ENCODE measurements around the gene EIF3A. TPM values are rescaled to one million over a fixed set of nuclear protein-coding genes. Genes with fewer than 3 reads are reported as not detected.

Gene EIF3A
- total RNA-seq, 2 donors from 2014 or later = 77.1 to 88.0 TPM

DNA sequence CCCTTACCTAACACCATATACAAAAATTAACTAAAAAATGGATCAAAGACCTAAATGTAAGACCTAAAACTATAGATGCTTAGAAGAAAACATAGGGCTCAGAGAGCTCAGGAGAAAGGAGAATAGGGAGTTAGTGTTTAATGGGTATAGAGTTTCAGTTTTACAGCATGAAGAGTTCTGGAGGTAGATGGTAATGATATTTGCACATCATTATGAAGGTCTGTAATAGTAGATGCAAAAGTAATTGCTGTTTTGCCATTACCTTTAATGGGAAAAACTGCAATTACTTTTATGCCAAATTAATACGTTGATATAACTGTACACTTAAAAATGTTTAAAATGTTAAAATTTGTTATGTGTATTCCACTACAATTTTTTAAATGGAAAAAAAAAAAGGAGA is 90.3 kb downstream of the EIF3A start:
- no peaks in the 10 kb centered on the region for H3K4me1 ChIP-seq (replicated peaks)
- H3K36me3 ChIP-seq = no peaks in the 10 kb centered on the region
- H3K27ac ChIP-seq = no peak overlapping the region
- TF ChIP-seq POLR2AphosphoS5 (IDR thresholded peaks at IDR 0.05) (no peak), POLR2A (IDR thresholded peaks at IDR 0.05) (no peak)
- TF ChIP-seq, protein P1, sequence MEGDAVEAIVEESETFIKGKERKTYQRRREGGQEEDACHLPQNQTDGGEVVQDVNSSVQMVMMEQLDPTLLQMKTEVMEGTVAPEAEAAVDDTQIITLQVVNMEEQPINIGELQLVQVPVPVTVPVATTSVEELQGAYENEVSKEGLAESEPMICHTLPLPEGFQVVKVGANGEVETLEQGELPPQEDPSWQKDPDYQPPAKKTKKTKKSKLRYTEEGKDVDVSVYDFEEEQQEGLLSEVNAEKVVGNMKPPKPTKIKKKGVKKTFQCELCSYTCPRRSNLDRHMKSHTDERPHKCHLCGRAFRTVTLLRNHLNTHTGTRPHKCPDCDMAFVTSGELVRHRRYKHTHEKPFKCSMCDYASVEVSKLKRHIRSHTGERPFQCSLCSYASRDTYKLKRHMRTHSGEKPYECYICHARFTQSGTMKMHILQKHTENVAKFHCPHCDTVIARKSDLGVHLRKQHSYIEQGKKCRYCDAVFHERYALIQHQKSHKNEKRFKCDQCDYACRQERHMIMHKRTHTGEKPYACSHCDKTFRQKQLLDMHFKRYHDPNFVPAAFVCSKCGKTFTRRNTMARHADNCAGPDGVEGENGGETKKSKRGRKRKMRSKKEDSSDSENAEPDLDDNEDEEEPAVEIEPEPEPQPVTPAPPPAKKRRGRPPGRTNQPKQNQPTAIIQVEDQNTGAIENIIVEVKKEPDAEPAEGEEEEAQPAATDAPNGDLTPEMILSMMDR (IDR thresholded peaks at IDR 0.05) = no peak
- H3K9me3 ChIP-seq = no peaks in the 10 kb centered on the region
- 69% methylated on average over 1 of the region's 1 CpG for WGBS
- intact Hi-C loops (cut with DNase I) = no loop called here
- H3K4me3 ChIP-seq = no peak overlapping the region
- H3K27me3 ChIP-seq (replicated peaks; ENCODE audit: insufficient read depth) = no peaks in the 10 kb centered on the region
- DNase-seq (ENCODE audit: low spot score) = no peak

DNA sequence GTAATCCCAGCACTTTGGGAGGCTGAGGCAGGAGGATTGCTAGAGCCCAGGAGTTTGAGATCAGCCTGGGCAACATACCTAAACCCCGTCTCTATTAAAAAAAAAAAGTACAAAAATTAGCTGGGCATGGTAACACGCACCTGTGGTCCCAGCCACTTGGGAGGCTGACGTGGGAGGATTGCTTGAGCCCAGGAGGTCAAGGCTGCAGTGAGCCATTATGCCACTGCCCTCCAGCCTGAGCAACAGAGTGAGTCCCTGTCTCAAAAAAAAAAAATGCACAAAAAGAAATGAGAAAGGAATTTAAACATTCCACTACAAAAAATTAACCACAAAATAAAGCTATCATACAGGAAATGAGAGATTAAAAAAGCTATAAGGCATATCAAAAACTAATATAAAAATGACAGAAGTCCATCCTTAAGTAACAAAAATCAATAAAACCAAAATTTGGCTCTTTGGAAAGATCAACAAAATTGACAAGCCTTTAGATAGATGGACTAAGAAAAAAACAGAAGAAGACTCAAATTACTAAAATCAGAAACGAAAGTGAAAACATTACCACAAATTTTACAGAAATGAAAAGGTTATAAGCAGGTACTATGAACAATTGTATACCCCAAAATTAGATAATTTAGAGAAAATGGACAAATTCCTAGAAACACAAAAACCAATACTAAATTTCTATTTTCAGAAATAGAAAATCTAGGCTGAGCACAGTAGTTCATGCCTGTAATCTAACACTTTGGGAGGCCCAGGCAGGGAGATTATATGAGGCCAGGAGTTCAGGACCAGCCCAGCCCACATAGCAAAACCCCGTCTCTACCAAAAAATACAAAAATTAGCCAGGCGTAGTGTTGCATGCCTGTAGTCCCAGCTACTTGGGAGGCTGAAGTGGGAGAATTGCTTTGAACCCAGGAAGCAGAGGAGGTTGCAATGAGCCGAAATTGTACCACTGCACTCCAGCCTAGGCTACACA is 93.5 kb downstream of the EIF3A start:
- WGBS = 70% methylated on average over 7 of the region's 7 CpGs
- Histone ChIP-seq H3K4me1 (replicated peaks) (no peaks in the 10 kb centered on the region), H3K9me3 (no peaks in the 10 kb centered on the region), H3K27me3 (replicated peaks; ENCODE audit: insufficient read depth) (no peaks in the 10 kb centered on the region), H3K4me3 (no peak overlapping the region), H3K36me3 (no peaks in the 10 kb centered on the region), H3K27ac (no peak overlapping the region)
- intact Hi-C loops (cut with DNase I) = no loop called here
- no peak for DNase-seq (ENCODE audit: low spot score)
- TF ChIP-seq, protein P1 (IDR thresholded peaks at IDR 0.05) = no peak
- TF ChIP-seq POLR2AphosphoS5 (IDR thresholded peaks at IDR 0.05) (no peak), POLR2A (IDR thresholded peaks at IDR 0.05) (no peak)

DNA sequence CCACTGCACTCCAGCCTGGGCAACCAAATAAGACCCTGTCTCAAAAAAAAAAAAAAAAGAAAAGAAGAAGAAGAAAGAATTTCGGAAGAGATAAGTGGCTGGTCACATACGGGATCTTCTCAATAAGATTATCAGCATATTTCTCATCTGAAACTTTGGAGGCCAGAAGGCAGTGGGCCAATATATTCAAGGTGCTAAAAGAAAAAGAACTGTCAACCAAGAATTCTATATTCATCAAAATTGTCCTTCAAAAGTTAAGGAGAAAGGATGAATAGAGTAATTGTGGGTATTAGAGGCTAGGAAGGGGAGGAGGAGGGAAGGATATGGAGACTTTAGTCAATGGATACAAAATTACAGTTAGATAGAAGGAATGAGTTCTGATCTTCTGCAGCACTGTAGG is 95.0 kb downstream of the EIF3A start:
- Histone ChIP-seq H3K9me3 (no peaks in the 10 kb centered on the region), H3K27me3 (replicated peaks; ENCODE audit: insufficient read depth) (no peaks in the 10 kb centered on the region), H3K36me3 (no peaks in the 10 kb centered on the region), H3K4me3 (no peak overlapping the region), H3K4me1 (replicated peaks) (no peaks in the 10 kb centered on the region), H3K27ac (no peak overlapping the region)
- no peak for DNase-seq (ENCODE audit: low spot score)
- TF ChIP-seq POLR2AphosphoS5 (IDR thresholded peaks at IDR 0.05) (no peak), POLR2A (IDR thresholded peaks at IDR 0.05) (no peak)
- TF ChIP-seq, protein P1 (IDR thresholded peaks at IDR 0.05) = no peak
- intact Hi-C loops (cut with DNase I) = no loop called here
- WGBS = 93% methylated on average over 2 of the region's 2 CpGs

Small RNAs within 50 kb of the gene (small RNA-seq; reads per million reads assigned to genes)
- gene AL355598.1 (0 to 0.09 reads per million in 2 donors), gene RF00413 (0 reads per million in 2 donors), gene SNORA19 (0 to 0.10 reads per million in 2 donors)

Other genes starting within 250 kb of the EIF3A start
- gene NANOS1, start 51.1 kb downstream of the EIF3A start, total RNA-seq = 1 to 10 TPM; 4.3 to 5.9 TPM
- 10 to 100 TPM; 31.2 to 42.4 TPM for gene DENND10, start 23.3 kb upstream of the EIF3A start, total RNA-seq
- gene SFXN4, start 84.9 kb upstream of the EIF3A start, total RNA-seq = 10 to 100 TPM; 19.7 to 22.7 TPM
- gene PRDX3, start 98.0 kb upstream of the EIF3A start, total RNA-seq = 100 to 1,000 TPM; 123 to 167 TPM
- 10 to 100 TPM in 1 of 2 donors, 1 to 10 TPM in 1; 4.8 to 10.6 TPM for gene GRK5, start 126.8 kb upstream of the EIF3A start, total RNA-seq

Data from prostate gland (tissue), 2 donors.